ENCODE results near the gene RSPO1.

Gene RSPO1

DNA sequence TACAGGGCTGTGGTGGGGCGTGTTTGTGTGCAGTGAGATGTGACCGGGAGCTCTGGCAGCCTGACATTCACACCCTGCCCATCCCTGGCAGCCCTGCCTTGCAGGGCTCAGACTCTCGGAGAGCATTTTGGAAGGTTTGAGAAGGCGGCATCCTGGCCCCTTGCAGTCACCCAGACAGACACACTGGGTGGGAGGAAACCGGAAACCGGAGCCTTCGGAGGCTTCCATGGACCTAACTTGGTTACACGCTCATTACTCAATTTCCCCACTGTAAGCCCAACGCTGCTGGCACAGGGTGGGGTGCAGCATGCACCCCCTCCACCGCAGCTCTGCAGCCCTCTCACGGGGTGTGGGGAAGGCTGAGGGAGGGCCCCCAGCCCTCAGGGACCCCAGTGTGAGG, 22.2 kb upstream of the RSPO1 start:
- no peak for DNase-seq (ENCODE audit: low read depth)

DNA sequence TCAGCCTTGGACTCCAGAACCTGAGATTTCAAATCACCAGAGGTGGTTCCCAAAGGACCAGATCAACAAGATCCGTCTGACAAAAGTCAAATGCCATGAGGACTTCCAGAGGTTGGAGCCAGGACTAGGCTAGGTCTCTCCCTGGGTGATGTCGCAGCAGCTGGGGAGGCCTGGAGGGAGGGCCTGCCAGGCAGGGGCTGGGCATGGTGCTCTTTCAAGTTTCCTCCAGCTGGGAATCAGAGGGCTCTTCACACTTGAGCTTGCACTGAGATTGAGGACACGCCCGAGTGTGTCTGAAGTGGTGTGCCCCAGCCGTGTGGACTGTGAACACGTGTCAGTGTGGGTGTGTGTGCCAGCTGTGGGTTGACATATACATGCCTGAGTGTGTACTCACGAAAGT, 21.3 kb upstream of the RSPO1 start:
- DNase-seq (ENCODE audit: low read depth), result no peak

DNA sequence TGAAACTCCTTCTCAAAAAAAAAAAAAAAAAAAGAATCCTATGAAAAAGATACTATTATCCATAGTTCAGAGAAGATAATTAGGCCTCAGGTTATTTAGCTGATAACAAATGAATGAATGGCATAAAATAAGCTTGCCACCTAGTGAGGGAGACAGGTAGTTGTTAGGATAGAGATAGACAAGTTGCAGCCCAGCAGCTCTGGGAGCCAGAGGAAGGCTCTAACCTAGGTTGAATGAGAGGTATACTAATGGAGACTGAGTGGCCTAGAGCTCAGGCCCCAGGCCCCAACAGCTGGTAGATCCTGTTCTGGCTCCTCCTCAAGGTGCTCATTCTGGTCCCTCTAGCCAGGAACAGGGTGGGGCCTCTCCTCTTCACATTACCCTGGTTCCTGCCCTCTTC, 20.6 kb upstream of the RSPO1 start:
- DNase-seq (ENCODE audit: low read depth), result no peak

DNA sequence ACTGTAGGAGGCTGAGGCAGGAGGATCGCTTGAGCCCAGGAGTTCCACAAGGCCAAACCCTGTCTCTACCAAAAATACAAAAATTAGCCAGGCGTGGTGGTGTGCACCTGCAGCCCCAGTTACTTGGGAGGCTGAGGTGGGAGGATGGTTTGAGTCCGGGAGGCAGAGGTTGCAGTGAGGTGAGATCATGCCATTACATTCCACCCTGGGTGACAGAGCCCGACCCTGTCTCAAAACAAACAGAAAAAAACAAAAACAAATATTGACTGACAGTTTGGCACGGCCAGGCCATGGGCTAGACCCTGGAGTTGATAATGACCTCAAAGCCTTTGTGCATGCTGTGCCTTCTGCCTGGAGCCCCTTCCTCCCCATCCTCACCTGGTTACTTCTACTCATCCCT, 19.2 kb upstream of the RSPO1 start:
- no peak for DNase-seq (ENCODE audit: low read depth)

DNA sequence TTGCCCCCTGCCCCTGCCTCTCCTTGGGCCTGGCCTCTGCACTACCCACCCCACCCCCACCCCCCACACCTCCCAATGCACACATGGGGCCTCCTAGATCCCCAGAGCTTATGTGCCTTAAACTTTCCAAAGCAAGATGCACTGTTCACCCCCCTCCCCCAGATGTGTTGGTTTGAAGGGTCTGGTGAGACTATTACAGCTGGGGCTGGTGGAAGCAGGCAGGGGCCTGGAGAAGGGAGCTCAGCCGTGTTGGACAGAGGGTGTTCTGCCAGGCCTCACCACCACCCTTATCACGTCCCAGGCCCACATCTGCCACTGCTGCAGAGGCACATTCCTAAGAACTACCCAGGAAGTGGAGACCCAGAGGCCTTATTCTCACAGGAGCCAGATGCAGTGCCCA, 18.3 kb upstream of the RSPO1 start:
- no peak for DNase-seq (ENCODE audit: low read depth)

DNA sequence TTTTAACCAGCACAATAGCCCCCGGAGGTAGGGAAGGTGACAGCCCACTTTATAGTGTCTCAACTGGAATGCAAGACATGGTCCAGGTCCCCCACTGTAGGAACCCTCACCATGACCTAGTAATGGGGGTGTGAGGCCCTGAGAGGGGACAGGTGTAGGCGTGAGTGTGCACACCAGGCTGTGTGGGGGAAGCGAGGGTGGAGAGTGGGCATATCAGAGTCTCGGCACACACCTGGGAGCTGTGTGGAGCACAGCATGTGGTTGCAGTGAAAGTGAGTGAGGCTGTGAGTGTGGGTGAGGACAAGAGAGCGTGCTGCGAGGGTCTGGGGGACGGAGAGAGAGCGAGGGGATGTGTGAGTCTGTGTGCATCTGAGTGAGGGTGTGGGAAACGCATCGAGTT, 17.1 kb upstream of the RSPO1 start:
- DNase-seq (ENCODE audit: low read depth), result no peak

DNA sequence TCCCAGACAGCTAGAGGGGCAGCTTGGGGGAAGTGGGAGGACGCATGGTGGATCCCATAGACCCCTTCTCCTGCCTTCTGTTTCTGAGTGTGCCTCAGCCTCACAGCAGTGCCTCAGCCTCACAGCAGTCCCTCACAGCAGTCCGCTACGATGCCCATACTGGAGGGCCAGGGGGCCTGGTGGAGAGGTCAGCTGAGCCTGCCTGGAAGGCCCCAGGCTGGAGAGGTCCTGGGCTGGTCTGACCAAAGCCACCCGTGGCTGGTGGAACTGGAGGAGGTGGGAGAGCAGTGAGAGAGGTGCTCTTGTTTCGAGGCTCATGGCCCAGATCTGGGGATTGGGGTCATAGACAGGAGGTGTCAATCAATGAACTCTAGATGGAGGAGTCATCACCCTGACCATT, 16.0 kb upstream of the RSPO1 start:
- no peak for DNase-seq (ENCODE audit: low read depth)

DNA sequence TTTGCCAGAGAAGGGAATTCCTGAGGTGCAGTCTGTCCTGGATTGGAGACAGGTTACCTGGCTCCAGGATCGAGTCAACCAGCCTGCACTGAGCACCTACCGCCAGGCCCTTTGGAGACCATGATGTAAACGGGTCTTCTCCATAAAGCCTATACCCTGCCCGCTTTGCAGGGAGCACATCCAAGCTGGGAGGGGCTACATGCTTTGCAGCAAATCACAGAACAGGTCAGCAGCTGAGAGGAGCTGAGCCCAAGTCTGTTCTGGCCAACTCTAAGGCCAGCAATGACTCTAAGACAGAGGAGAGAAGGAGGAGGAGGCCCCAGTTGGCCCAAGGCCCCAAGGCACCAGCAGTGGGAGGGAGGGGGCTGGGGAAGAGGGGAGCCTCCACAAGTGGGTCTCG, 15.5 kb upstream of the RSPO1 start:
- no peak for DNase-seq (ENCODE audit: low read depth)

DNA sequence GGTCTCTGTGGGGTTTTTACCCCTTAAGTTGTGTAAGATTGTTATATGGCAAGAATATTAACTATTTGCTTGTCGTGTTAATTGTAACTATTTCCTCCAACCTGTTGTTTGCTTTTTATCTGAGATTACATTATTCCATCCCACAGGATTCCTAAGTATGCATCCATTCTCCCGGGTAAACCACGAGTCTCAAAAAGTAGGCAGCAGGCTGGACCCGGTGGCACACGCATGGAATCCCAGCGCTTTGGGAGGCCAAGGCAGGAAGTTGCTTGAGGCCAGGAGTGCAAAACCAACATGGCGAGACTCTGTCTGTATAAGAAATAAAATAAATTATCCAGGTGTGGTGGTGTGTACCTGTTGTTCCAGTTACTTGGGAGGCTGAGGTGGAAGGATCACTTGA, 12.6 kb upstream of the RSPO1 start:
- no peak for DNase-seq (ENCODE audit: low read depth)

DNA sequence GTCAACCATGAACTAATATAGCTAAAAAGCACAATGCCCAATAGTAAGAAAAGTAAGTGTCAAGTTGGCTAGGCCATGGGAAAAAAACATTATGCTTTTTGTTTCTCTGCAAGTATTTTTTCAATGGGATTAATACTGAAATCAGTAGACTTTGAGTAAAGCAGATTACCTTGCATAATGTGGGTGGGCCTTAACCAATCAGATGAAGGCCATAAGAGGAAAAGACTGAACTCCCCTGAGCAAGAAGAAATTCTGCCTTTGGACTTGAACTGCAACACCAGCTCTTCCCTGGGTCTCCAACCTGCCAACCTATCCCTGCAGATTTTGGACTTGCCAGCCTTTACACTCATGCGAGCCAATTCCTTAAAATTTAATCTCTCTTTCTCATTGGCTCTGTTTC, 6.4 kb upstream of the RSPO1 start:
- no peak for DNase-seq (ENCODE audit: low read depth)

DNA sequence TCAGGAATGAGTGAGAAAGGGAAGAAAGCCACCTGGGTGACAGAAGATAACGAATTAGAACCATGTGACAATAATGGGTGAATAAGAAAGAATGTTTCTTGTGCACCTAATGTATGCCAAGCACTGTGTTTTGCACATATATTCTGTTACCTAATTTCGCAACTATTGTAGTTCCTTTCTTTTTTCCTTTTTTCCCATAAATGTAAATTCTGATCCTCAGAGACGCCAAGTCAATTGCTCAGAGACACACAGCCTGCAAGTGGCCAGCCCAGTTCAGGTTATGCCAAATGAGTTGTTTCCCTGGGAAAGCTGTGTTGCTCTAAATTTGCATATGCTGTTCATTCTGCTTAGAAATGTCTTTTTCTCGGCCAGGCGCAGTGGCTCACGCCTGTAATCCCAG, 1.7 kb upstream of the RSPO1 start:
- DNase-seq (ENCODE audit: low read depth), result no peak

DNA sequence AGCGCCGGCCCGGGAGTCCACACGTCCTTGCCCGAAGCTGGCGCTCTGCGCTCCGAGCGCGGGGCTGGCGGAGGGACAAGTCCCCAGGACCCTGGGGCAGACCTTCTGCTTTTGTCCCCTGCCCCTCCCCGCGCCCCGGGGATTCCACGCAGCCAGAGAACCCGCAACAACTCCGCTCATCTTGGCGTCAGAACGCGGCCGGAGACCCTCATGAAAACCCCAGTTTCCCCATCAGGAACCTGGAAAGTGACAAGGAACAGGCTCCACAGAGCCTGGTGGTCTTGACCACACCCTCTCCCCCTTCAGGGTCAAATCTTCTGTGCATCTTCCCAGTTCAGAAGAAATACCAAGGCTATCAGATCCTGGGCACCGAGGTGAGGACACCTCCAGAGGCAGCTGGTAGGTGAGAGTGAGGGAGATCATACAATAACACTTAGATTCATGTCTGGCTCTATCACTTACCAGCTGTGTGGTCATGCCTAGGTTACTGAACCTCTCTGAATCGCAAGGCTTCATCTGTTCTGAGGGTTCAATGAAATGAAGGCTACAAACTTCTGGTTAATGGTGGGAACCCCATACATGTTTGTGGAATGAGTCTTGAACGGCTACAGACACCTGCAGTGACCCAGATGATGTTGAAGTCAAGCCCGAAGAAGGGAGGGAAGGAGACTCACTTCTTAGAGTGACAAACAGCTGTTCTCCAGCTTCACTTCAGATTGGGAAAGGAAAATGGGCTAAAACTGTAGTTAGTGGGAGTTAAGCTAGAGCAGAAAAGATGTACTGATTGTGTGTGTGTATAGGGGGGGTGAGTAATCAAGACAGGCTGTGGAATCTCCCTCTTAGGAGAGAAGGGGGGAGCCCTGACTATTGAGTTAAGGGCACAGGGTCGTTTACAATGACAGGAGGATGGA, 555 bp upstream of the RSPO1 start:
- DNase-seq (ENCODE audit: low read depth), result no peak

DNA sequence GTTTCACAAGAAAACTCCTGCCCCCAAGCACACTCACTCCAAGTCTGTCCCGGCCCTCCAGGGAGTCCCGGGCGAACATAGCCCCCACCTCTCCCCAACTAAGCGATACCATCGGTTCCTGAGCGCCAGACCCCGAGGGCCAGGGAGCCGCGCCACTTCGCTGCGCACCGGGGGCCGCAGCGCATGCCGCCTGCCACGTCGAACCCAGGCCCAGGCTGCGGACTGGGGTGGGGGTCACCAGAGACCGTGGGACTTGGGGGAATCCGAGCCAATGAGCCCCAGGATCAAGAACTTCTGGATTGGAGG, 801 bp downstream of the RSPO1 start:
- DNase-seq (ENCODE audit: low read depth), result no peak

DNA sequence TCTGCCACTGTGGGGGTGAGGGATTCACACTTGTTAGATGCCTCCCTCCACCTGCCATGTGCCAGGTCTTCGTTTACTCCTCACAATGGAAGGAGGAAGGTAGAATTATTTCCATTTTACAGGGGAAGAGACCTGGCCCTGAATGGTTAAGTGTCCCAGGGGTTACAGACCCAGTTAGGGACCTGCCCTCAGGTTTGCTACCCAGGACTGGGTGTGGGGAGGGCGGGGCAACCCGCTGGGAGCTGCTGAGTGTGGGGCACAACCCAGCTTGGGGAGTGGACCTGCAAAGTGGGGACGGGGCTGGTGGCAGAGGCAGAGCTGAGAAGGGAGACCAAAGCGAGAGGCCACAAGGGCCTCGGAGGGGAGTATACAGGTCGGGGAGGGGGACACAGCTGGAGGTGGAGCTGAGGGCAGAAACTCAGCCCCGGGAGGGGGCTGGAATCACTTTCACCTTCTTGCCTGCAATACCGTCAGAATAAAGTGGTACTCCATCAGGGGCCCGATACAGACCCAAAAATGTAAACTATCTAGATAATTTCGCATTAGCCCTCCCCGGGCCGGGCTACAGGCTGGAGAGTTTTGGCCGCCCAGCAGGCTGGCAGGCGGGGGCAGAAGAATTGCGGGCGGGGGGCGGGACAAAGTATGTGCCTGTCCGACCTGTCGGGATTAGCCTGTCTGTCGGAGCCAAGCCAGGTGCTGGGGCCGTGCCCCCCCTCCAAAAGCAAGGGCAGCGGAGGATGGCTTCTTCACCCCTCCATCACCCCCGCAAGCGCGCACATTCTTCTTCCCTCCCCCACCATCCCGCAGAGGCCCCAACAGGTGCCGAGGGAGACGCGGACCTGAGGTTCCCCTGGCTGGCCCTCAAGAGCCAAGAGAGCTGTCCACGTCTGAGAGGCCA, 1.4 kb downstream of the RSPO1 start:
- DNase-seq (ENCODE audit: low read depth), result no peak

DNA sequence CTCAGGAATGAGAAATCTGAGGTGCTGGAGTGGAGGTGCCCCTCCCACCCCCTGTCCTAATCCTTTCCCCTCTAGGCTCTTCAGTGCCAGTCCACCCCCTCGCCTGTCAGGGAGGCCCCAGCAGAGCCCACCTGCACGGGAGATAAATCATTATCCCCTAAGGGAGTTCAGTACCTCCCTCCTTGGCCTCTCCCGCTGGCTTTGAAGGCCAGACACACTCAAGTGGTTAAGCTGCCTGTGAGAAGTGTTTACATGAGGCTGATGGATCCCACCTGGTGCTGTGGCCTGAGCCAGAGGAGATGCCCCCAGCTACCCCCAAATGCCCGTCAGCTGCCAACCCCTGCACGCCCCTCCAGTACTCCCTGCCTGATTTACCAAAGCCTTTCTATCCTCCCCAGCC, 3.7 kb downstream of the RSPO1 start:
- DNase-seq (ENCODE audit: low read depth), result no peak

DNA sequence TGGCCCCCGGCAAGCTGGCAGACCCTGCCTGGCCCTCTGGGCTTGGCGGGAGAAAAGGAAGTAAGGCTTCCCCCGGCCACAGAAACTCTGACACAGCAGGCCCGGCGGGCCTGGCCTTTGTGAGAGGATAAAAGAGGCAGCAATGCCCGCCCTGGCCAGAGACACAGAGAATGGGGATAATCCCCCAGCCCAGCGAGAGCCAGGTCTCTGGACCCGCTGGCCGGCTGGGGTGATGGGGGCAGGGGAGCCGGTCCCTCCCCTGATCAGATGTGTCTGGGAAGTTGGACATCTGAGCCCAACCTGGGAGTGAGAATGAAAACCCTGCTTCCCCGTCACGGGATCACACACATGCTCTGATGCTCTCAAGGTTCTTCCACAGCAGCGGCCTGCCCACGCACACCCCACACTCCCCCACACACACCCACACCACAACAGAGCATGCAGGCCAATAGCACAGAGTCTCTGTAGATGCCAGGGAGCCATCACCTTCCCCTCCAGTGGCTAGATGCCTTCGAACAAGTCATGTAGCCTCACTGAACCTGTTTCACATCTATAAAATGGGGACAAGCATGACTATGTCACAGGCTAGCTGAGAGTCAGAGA, 4.2 kb downstream of the RSPO1 start:
- DNase-seq (ENCODE audit: low read depth), result no peak

DNA sequence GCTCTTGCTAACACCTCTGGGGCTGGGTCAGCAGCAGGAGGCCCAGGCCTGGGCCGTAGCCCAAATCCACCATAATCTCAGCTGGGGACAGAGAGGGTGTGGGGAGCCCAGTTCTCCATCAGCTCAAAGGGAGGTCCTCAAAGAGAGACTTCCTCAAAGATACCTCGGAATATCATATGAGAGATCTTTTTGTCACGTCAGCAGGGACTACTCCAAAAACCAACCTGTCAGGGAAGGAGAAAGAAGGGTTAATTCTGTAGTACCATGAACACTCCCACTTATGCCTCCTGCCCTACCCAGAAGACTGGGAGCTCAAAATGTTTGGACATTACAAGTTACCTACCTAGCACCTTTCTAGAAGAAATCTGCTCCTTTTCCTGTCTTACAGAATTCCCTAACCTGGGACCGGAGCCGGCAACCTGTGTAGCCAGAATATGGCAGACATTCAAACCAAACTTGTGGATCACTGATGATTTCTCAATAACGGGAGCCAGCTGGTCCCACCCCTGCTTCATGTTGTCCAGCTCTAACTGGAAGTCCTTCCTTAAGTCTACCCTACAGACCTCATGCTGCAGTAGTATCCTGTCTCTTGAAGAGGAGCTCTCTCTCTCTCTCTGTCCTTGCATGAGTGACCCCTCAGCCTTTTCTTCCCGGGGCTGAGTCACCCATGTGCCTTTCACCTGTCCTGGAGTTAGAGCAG, 4.8 kb downstream of the RSPO1 start:
- no peak for DNase-seq (ENCODE audit: low read depth)

DNA sequence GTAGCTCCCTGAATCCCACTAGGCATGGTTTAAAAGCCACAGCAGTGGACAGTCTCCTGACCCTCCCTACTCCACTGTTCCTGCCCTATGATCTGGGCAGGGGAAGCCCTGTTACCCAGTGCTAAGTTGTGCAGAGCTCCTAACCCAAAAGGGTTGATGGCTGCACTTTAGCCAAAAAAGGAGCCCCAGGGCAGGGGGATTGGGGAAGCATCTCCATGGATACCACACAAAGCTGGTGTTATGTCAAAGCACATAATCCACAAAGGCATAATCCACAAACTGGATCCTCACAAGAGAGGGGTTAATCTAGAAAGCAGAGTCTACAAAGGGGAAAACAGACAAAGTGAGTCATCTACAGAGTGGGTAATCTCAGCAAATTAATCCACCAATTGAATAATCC, 5.7 kb downstream of the RSPO1 start:
- DNase-seq (ENCODE audit: low read depth), result no peak

DNA sequence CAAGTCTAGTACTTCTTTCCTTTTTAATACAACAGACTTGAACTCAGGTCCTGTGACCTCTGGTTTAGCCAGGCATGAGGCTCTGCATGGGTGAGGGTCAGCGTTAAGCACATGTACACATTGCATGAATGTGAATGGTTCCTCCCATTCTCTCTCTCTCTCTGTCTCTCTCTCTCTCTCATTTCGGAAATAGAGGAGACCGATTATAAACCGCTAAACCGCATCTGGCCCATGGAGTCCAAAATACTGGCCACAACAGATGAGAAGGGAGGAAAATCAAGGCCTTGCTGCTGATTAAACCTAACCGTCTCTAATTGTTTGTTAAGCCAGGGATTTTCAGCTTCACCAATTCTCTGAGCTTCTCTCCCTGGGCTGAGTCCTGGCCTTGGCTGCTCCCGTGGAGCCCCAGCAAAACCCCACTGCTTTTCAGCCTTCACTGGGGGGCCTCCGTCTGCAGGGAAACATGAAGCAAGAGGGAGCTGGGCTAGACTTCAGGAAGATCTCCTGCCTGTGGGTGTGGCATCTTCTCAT, 6.6 kb downstream of the RSPO1 start:
- no peak for DNase-seq (ENCODE audit: low read depth)

DNA sequence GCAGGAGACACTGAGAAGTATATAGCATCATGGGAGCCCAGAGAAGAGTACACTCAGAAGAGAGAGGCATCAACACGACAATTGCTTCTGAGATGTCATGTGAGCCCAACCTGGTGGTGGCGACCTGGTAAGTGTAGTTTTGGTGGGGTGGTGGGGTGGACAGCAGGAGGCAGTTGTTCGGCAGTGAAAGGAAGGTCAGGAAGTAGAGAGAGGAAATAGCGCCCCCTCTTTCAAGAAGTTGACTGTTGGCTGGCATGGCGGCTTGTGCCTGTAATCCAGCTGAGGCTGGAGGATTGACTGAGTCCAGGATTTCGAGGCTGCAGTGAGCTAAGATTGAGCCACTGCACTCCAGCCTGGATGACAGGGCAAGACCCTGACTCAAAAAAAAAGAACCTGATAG, 12.6 kb downstream of the RSPO1 start:
- DNase-seq (ENCODE audit: low read depth), result no peak

DNA sequence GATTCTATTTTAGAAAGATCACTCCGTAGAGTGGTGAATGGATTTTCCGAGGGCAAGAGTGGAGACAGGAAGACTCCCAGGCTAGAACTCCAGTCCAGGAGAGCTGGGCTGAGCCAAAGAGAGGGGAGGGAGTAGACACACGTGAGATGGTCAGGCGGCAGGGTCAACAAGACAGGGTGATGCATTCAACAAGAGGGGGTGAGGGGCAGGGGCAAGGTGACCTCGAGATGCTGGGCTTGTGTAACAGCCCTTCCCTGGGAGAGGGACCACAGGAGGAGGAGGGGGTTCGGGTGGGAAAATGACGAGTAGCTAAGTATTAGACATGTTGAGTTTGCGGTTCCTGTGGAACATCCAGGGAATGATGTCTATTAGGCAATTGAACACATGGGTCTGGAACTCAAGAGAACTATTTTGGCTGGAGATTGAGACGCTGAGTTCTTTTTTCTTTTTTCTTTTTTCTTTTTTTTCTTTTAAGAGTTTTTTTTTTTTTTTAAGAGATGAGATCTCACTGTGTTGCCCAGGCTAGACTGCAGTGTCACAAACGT, 13.3 kb downstream of the RSPO1 start:
- no peak for DNase-seq (ENCODE audit: low read depth)

DNA sequence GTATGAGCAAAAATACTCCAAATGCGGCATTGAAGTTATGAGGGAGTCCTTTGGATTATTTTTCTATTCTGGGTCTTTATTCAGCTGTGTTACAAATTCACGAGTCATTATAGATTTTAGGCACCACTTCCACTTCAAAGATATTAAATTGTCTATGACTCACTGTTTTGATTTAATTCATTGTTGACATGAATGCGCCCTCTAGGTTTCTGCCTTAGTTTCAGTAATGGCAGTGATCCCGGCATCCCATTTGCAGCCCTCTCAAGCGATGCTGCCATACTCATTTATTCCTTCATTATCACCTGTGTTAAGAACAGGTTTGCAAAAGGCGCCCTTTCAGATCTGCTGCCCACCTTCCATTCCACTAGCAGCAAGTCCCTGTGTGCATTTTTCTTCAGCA, 14.0 kb downstream of the RSPO1 start:
- no peak for DNase-seq (ENCODE audit: low read depth)

All from activated T-cell treated with anti-CD3 and anti-CD28 coated beads for 24 hours (primary cell).